ENCODE data around the gene TOX2. TPM values are rescaled to one million over a fixed set of nuclear protein-coding genes. Genes with fewer than 3 reads are reported as not detected.

Gene TOX2
- total and polyA plus RNA-seq, 10 donors, result 1.1 to 6.4 (median 5.0) TPM

GRCh38 chr20:44026647-44027342, 112.1 kb downstream of the TOX2 start:
- peaks cover 0 to 5% (median 0%) of the 10 kb centered on the region in 8 donors for H3K9me3 ChIP-seq
- DNase-seq, result no peak
- H3K4me3 ChIP-seq, result no peak overlapping the region
- H3K27me3 ChIP-seq (replicated peaks in 1 of 7), result peaks cover 0 to 29% (median 0%) of the 10 kb centered on the region in 7 donors
- TF ChIP-seq POLR2A (IDR thresholded peaks at IDR 0.05) (no peak), CTCF (IDR thresholded peaks at IDR 0.05 in 8 of 11, conservative IDR thresholded peaks at IDR 0.05 in 3 of 11) (no peak), POLR2AphosphoS5 (IDR thresholded peaks at IDR 0.05) (no peak)
- H3K27ac ChIP-seq, result no peak overlapping the region
- H3K4me1 ChIP-seq, result peaks cover 0 to 17% (median 0%) of the 10 kb centered on the region in 6 donors
- intact Hi-C loops (cut with DNase I; ENCODE audit: low total_unique reads), result no loop called here
- WGBS, 5 donors, result 77 to 84% (median 80%) methylated on average over 9 of the region's 9 CpGs
- H3K36me3 ChIP-seq, result no peaks in the 10 kb centered on the region

- Histone ChIP-seq H3K27ac (no peak overlapping the region), H3K36me3 (no peaks in the 10 kb centered on the region), H3K27me3 (replicated peaks in 1 of 7) (peaks cover 0 to 29% (median 0%) of the 10 kb centered on the region in 7 donors), H3K4me1 (peaks cover 0 to 17% (median 0%) of the 10 kb centered on the region in 6 donors), H3K9me3 (peaks cover 0 to 5% (median 0%) of the 10 kb centered on the region in 8 donors), H3K4me3 (no peak overlapping the region)
- 80 to 88% (median 84%) methylated on average over 11 of the region's 11 CpGs for WGBS, 5 donors
- DNase-seq, result no peak
- TF ChIP-seq POLR2AphosphoS5 (IDR thresholded peaks at IDR 0.05) (no peak), POLR2A (IDR thresholded peaks at IDR 0.05) (no peak), CTCF (IDR thresholded peaks at IDR 0.05 in 8 of 11, conservative IDR thresholded peaks at IDR 0.05 in 3 of 11) (no peak)
- intact Hi-C loops (cut with DNase I; ENCODE audit: low total_unique reads), result no loop called here
Measured at GRCh38 chr20:44027343-44028002, 112.8 kb downstream of the TOX2 start.

GRCh38 chr20:44028003-44028730, 113.5 kb downstream of the TOX2 start:
- peak; percentile 56 for DNase-seq

More at GRCh38 chr20:44028003-44028730, 113.5 kb downstream of the TOX2 start:
- Histone ChIP-seq H3K4me1 (peaks cover 0 to 17% (median 0%) of the 10 kb centered on the region in 6 donors), H3K4me3 (no peak overlapping the region), H3K36me3 (no peaks in the 10 kb centered on the region), H3K27ac (no peak overlapping the region), H3K9me3 (peaks cover 0 to 5% (median 0%) of the 10 kb centered on the region in 8 donors), H3K27me3 (replicated peaks in 1 of 7) (peaks cover 0 to 29% (median 0%) of the 10 kb centered on the region in 7 donors)
- TF ChIP-seq CTCF (IDR thresholded peaks at IDR 0.05 in 8 of 11, conservative IDR thresholded peaks at IDR 0.05 in 3 of 11), result no peak
- TF ChIP-seq POLR2A (IDR thresholded peaks at IDR 0.05), result no peak
- TF ChIP-seq POLR2AphosphoS5 (IDR thresholded peaks at IDR 0.05), result no peak
- intact Hi-C loops (cut with DNase I; ENCODE audit: low total_unique reads), result no loop called here
- WGBS, 5 donors, result 73 to 90% (median 90%) methylated on average over 7 of the region's 7 CpGs
